AG04450 (cell line): Measurements from ENCODE around the gene PREB. TPM values are rescaled to one million over a fixed set of nuclear protein-coding genes. Genes with fewer than 3 reads are reported as not detected.

Experiments used
- CTCF ChIA-PET: fragments of 300-600, 350-600 bp; formaldehyde crosslinking; extraction: SDS; loops from one replicate; lab custom pipeline; 2022; ENCODE audit warnings: antibody characterized with exemption, inconsistent platforms; lab: Charles Lee
- POLR2A ChIA-PET: fragments of 350-600 bp; formaldehyde crosslinking; extraction: SDS; loops from one replicate; lab custom pipeline; 2021; ENCODE audit warnings: antibody characterized with exemption, inconsistent platforms; lab: Yijun Ruan, JAX
- DNase-seq: peaks from one replicate; pipeline ENCODE4 v3.0.0-alpha.2; 2011; ENCODE audit warnings: low read depth, low spot score
- H3K27ac ChIP-seq: one replicate; pipeline ENCODE4 v1.5.1; 2012; ENCODE audit warnings: low read depth, low read length, control low read depth
- H3K27me3 ChIP-seq: one replicate; pipeline ENCODE4 v1.6.0; 2012; ENCODE audit warnings: low read length; ENCODE audit not compliant: control insufficient read depth, insufficient read depth
- H3K4me3 ChIP-seq: 2 replicates; pipeline ENCODE4 v1.5.1; 2011; ENCODE audit warnings: mild to moderate bottlenecking, low read depth, low read length, control low read depth
- H3K9me3 ChIP-seq: 2 replicates; pipeline ENCODE4 v1.5.1; 2012; ENCODE audit warnings: low read length; ENCODE audit not compliant: control insufficient read depth, insufficient read depth
- polyA minus RNA-seq: library from RNA; depleted of rRNA, polyadenylated mRNA; stranded (reverse); fragments of >200 nt; gene quantifications from 2 replicates; pipeline ENCODE4 v1.2.3, GENCODE V29; 2011; rRNA and poly(A)+ RNA removed
- polyA plus RNA-seq: library from polyadenylated mRNA; depleted of rRNA; stranded (reverse); fragments of >200 nt; gene quantifications from 2 replicates; pipeline ENCODE4 v1.2.3, GENCODE V29; 2011; rRNA removed
- TF ChIP-seq, protein P1 (sequence below): IDR thresholded peaks from 2 replicates; pipeline ENCODE4 v1.5.1; 2011; ENCODE audit warnings: low read depth, low read length, control low read depth, inconsistent platforms

PREB gene, protein sequence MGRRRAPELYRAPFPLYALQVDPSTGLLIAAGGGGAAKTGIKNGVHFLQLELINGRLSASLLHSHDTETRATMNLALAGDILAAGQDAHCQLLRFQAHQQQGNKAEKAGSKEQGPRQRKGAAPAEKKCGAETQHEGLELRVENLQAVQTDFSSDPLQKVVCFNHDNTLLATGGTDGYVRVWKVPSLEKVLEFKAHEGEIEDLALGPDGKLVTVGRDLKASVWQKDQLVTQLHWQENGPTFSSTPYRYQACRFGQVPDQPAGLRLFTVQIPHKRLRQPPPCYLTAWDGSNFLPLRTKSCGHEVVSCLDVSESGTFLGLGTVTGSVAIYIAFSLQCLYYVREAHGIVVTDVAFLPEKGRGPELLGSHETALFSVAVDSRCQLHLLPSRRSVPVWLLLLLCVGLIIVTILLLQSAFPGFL
- polyA plus RNA-seq = 44.9 and 57.3 TPM in 2 replicates
- 38.7 and 46.8 TPM in 2 replicates for polyA minus RNA-seq

DNA sequence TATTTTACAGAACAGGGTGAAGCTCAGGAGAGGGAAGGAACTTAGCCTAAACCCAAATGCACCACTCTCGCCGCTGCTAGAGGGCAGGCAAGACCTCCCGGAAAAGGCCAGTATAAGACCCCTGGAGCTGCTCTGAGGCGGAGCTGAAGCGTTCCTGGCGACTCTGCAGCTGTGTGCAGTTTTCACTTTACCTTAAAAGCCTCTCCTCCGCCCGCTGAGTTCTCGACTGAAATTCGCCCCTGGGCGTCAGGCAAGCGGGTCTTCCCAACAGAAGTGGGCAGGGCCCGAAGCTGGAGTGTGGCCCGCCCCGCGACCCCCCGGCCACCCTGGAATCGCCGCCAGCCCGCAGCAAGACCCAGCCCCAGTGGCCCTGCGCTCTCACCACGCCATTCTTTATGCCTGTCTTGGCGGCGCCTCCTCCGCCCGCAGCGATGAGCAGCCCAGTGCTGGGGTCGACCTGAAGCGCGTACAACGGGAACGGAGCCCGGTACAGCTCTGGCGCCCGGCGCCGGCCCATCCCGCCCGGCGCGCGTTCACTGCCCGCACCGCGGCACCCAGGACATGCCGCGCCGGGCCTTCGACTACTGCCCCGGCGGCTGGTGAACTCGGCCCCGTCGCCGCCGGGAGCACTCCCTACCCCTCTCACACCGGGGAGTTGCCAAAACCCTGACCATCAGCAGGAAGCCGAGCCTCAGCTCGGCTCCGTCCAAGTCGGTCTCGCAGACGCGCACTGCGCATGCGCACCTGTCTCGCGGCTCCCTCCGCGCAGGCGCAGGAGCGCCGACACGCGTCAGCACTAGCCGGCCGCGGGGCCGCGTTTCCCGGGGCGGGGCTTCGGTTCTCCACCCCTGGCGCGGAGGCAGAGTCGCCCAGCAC is at the start of gene PREB:
TSS of gene PREB (minus strand) at position 732 of the 876 bp plus-strand sequence. CDS start at position 517, 215 bp downstream.
- ChIA-PET POLR2A (interaction anchor here (1.0 to 1.3 kb wide), 7 partner anchors 10 to 295 kb away, joined by 3 to 6 read pairs (median 4); partner anchors contain the start of genes ABHD1, ATRAID and SLC5A6), CTCF (interaction anchor here (0.7 to 3.3 kb wide), 14 partner anchors 10 to 169 kb away, joined by 3 to 49 read pairs (median 4); partner anchors contain the start of gene ABHD1)
- Histone ChIP-seq H3K9me3 (peaks cover 3% of the 10 kb centered on the region; the same call in 1 of the 2 replicates), H3K27ac (no peak within 1 kb of the TSS), H3K27me3 (peaks cover 11% of the 10 kb centered on the region), H3K4me3 (peak within 1 kb of the TSS; percentile 94)
- DNase-seq = peak; percentile 87
- TF ChIP-seq, protein P1, sequence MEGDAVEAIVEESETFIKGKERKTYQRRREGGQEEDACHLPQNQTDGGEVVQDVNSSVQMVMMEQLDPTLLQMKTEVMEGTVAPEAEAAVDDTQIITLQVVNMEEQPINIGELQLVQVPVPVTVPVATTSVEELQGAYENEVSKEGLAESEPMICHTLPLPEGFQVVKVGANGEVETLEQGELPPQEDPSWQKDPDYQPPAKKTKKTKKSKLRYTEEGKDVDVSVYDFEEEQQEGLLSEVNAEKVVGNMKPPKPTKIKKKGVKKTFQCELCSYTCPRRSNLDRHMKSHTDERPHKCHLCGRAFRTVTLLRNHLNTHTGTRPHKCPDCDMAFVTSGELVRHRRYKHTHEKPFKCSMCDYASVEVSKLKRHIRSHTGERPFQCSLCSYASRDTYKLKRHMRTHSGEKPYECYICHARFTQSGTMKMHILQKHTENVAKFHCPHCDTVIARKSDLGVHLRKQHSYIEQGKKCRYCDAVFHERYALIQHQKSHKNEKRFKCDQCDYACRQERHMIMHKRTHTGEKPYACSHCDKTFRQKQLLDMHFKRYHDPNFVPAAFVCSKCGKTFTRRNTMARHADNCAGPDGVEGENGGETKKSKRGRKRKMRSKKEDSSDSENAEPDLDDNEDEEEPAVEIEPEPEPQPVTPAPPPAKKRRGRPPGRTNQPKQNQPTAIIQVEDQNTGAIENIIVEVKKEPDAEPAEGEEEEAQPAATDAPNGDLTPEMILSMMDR = peak; percentile 64

DNA sequence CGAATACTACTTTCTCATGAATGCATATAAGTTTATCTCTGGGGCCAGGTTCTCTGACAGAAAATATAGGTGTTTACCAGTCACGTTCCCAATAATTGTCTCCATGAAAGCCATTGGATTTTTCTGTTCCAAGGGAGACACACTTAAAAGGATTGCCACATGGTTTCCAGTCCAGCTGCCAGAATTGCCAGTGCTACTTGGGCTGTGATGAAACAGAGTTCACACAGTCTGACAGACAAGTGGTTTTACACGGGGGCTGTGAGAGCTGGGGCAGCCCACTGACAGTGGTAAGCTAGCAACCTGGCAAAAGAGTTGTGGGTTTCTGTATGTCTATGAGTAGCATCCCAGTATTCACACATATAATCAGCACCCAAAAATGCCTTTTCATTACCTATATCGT is 49.7 kb upstream of the PREB start:
- POLR2A ChIA-PET = no interaction called here
- CTCF ChIA-PET = no interaction called here
- H3K27ac ChIP-seq = no peak overlapping the region
- no peak for DNase-seq
- TF ChIP-seq, protein P1 = no peak
- H3K9me3 ChIP-seq = no peaks in the 10 kb centered on the region
- H3K4me3 ChIP-seq = no peak overlapping the region
- H3K27me3 ChIP-seq = peaks cover 2% of the 10 kb centered on the region

DNA sequence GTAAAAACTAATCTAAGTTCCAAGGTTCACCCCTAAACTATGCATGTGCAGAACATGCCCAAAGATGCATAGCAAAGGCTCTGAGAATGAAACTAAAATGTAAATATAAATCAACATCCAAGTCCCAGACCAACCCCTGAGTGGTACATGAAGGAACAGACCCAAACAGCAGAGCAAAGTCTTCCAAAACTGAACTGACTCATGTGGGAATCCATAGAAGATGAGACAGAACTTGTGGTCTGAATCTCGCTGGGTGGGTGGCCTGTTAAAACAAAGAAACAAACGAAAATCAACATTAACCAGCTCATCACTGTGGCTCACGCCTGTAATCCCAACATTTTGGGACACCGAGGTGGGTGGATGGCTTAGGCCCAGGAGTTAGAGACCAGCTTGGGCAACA is 47.9 kb upstream of the PREB start:
- ChIA-PET POLR2A (no interaction called here), CTCF (interaction anchor here (0.7 to 2.7 kb wide), 4 partner anchors 9 to 411 kb away, joined by 3 to 17 read pairs (median 9); no protein-coding TSS in a partner anchor)
- TF ChIP-seq, protein P1 = no peak
- Histone ChIP-seq H3K9me3 (no peaks in the 10 kb centered on the region), H3K4me3 (no peak overlapping the region), H3K27ac (peak overlapping the region; percentile 79), H3K27me3 (peaks cover 9% of the 10 kb centered on the region)
- peak; percentile 59 for DNase-seq

DNA sequence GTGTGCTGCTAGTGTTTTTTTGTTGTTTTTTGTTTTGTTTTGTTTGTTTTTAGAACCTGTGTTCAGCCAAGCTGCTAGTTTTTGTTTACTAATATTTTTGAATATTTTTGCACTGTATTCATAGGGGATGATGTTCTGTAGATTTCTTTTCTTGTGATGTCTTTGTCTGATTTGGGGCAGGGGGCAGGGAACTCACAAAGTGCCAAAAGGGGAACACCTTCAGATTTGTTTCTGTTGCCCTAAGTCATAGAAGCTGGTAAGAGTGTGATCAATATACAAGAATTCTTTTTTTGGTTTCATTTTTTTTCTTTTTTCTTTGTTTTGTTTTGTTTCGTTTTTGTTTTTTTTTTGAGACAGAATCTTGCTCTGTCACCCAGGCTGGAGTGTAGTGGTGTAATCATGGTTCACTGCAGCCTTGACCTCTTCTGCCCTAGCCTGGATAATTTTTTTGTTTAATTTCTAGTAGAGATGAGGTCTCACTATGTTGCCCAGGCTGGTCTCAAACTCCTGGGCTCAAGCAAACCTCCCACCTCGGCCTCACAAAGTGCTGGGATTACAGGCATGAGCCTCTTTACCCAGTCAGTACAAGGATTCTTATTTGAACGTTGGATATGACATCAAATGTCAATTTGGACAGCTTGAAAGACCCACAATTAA is 45.0 kb upstream of the PREB start:
- POLR2A ChIA-PET = interaction anchor here (0.6 to 0.7 kb wide), 6 partner anchors 9 to 327 kb away, joined by 3 to 7 read pairs (median 4); no protein-coding TSS in a partner anchor
- CTCF ChIA-PET = interaction anchor here (1.0 to 2.5 kb wide), 2 partner anchors 9 to 12 kb away, joined by 3 to 23 read pairs; no protein-coding TSS in a partner anchor

More for the DNA sequence above, 45.0 kb upstream of the PREB start:
- no peak overlapping the region for H3K4me3 ChIP-seq
- TF ChIP-seq, protein P1 = no peak
- no peak for DNase-seq
- H3K27ac ChIP-seq = no peak overlapping the region
- H3K9me3 ChIP-seq = no peaks in the 10 kb centered on the region
- peaks cover 18% of the 10 kb centered on the region for H3K27me3 ChIP-seq
